ENCODE results near the gene INPP5B. TPM values are rescaled to one million over a fixed set of nuclear protein-coding genes. Genes with fewer than 3 reads are reported as not detected.

The INPP5B gene
- total and polyA plus RNA-seq, 2 experiments from 2014 or later, result 6.9 to 29.1 TPM

GRCh38 chr1:37839676-37840075, 107.2 kb downstream of the INPP5B start:
- Histone ChIP-seq H3K9me2 (ENCODE audit: insufficient read depth) (no peaks in the 10 kb centered on the region), H3K4me2 (no peak overlapping the region), H3K79me2 (replicated peaks; ENCODE audit: insufficient read depth) (no peaks in the 10 kb centered on the region), H4K20me1 (replicated peaks; ENCODE audit: insufficient read depth) (peaks cover 12% of the 10 kb centered on the region; the same call in 1 of the 2 replicates), H3K36me3 (ENCODE audit: insufficient read depth) (peaks cover 20% of the 10 kb centered on the region; the same call in 1 of the 2 replicates), H2AFZ (no peak overlapping the region), H3K27ac (ENCODE audit: low read depth) (no peak overlapping the region), H3K4me3 (no peak overlapping the region), H3K4me1 (ENCODE audit: insufficient read depth) (no peaks in the 10 kb centered on the region), H3K27me3 (ENCODE audit: insufficient read depth) (no peaks in the 10 kb centered on the region), H3F3A (replicated peaks; ENCODE audit: low read depth) (no peaks in the 10 kb centered on the region)
- no peak for DNase-seq (ENCODE audit: low spot score)
- peaks cover 27% of the 10 kb centered on the region; the same call in 2 of the 3 replicates for H3K36me3 Mint-ChIP-seq (ENCODE audit: low read depth)
- no peaks in the 10 kb centered on the region for H3K27me3 Mint-ChIP-seq (ENCODE audit: insufficient read depth, low read depth, poor library complexity)
- no peaks in the 10 kb centered on the region for H3K4me1 Mint-ChIP-seq
- H3K9me3 Mint-ChIP-seq, result no peaks in the 10 kb centered on the region
- TF ChIP-seq ZNF114 (CRISPR knock-in tag; IDR thresholded peaks at IDR 0.05) (no peak), EZH2phosphoT487 (IDR thresholded peaks at IDR 0.05; ENCODE audit: unreplicated experiment) (no peak), ETS1 (IDR thresholded peaks at IDR 0.05) (no peak), POLR2AphosphoS5 (IDR thresholded peaks at IDR 0.05; ENCODE audit: low read depth) (no peak), JUNB (IDR thresholded peaks at IDR 0.05; ENCODE audit: unreplicated experiment) (no peak)
- H3K4me3 Mint-ChIP-seq, result no peak overlapping the region
- no peak for ATAC-seq
- no peak overlapping the region; the same call in 1 of the 2 replicates for H3K27ac Mint-ChIP-seq

- Histone ChIP-seq H3K36me3 (ENCODE audit: insufficient read depth) (peaks cover 40% of the 10 kb centered on the region), H4K20me1 (replicated peaks; ENCODE audit: insufficient read depth) (peaks cover 3% of the 10 kb centered on the region; the same call in 1 of the 2 replicates), H3K4me2 (no peak overlapping the region), H3F3A (replicated peaks; ENCODE audit: low read depth) (no peaks in the 10 kb centered on the region), H3K79me2 (replicated peaks; ENCODE audit: insufficient read depth) (no peaks in the 10 kb centered on the region), H3K27me3 (ENCODE audit: insufficient read depth) (no peaks in the 10 kb centered on the region), H2AFZ (no peak overlapping the region), H3K9me2 (ENCODE audit: insufficient read depth) (no peaks in the 10 kb centered on the region), H3K4me3 (no peak overlapping the region), H3K27ac (ENCODE audit: low read depth) (no peak overlapping the region), H3K4me1 (ENCODE audit: insufficient read depth) (no peaks in the 10 kb centered on the region)
- no peak for DNase-seq (ENCODE audit: low spot score)
- H3K27me3 Mint-ChIP-seq (ENCODE audit: insufficient read depth, low read depth, poor library complexity), result no peaks in the 10 kb centered on the region
- no peak overlapping the region for H3K27ac Mint-ChIP-seq
- no peak overlapping the region for H3K4me3 Mint-ChIP-seq
- H3K36me3 Mint-ChIP-seq (ENCODE audit: low read depth), result peaks cover 46% of the 10 kb centered on the region
- no peak for ATAC-seq
- no peaks in the 10 kb centered on the region for H3K9me3 Mint-ChIP-seq
- TF ChIP-seq CREB1 (CRISPR knock-in tag; IDR thresholded peaks at IDR 0.05; ENCODE audit: low read depth) (no peak), STAT1 (IDR thresholded peaks at IDR 0.05; ENCODE audit: unreplicated experiment) (no peak), REST (IDR thresholded peaks at IDR 0.05; ENCODE audit: unreplicated experiment) (no peak), POLR2AphosphoS5 (IDR thresholded peaks at IDR 0.05; ENCODE audit: low read depth) (no peak), ZNF462 (CRISPR knock-in tag; IDR thresholded peaks at IDR 0.05) (no peak), NANOG (IDR thresholded peaks at IDR 0.05; ENCODE audit: borderline replicate concordance) (no peak), ZNF331 (CRISPR knock-in tag; IDR thresholded peaks at IDR 0.05; ENCODE audit: low read depth) (no peak), JUNB (IDR thresholded peaks at IDR 0.05; ENCODE audit: unreplicated experiment) (no peak)
- no peaks in the 10 kb centered on the region for H3K4me1 Mint-ChIP-seq
Measured at GRCh38 chr1:37836788-37837187, 110.1 kb downstream of the INPP5B start.
